HG03342 (cell line): Measurements from ENCODE around the gene FKBP7.
"Not testable (repeated sequence)": the region's sequence is repeated elsewhere in the genome, so short reads cannot be mapped to it uniquely, and the experiment has no call there.

ENCODE experiments used
- ATAC-seq: cut with Tn5 transposase; IDR thresholded peaks from one replicate; pipeline ENCODE4 v1.9.1; 2021; ENCODE audit warnings: mild to moderate bottlenecking, moderate library complexity; ENCODE audit not compliant: unreplicated experiment

Gene FKBP7

DNA sequence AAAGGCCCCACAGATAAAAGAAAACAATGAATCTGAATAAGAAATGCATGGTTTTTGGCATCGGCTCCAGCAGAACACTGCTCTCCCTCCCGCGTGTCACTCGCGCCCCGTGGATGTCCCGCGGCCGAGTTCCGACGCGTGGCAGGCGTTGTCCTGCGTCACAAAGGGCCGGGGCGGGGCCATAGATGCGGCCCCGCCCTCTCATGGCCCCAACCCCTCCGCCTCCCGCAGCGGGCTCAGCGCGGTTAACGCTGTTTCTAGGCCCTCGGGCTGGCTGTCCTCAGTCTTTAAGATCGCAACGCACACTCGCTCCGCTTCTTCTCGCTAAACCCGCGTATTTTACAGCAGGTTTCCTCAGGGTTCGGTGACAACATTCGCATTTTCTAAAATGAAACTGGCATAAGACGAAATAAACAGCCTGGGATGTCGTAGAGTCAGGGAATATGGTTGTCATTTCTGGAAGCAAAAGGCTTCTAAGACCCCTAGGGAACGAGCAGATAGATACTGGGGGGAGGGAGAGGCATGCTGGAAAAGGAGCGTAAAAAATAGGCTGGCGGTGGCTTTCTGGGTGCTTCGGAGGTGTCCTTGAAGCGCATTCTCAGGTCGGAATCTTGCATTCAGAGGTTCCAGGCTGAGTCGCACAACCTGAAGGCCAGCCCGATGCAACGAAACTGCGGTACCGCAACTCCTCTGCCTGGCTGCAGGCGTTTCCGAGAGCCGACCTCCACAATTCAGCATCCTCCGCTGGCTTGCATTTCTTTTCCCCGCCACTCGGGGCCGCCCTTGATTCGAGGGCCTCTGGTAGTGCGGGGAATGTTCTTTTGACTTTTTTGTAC lies at the start of gene FKBP7:
Gene FKBP7 (minus strand): TSS at position 162 of the 836 bp plus-strand sequence. CDS start 101 bp downstream, at position 61.
- ATAC-seq, result peak; percentile 50

- no peak for ATAC-seq
Measured at GRCh38 chr2:178527592-178527991, 49.2 kb upstream of the FKBP7 start.

DNA sequence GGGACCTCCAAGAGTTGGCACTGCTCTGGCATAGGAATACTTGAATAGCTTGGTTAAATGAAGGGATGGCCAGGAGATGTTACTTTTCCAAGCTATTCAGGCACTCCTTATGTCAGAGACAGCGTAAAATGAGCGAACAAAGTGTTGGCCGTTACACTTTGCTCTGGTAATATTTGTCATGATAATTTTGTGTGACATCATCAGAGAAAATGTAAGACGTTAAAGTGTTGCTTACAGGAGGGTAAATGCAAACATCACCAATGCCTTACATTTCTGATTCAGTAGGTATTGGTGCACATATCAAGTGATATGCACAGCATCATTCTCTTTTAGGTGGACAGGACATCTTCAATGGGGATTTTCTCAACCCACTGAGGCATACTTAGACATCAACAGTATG lies 47.9 kb upstream of the FKBP7 start:
- no peak for ATAC-seq

- not testable (repeated sequence) for ATAC-seq
Measured at GRCh38 chr2:178525460-178525859, 47.1 kb upstream of the FKBP7 start.

- ATAC-seq, result not testable (repeated sequence)
Measured at GRCh38 chr2:178525010-178525409, 46.6 kb upstream of the FKBP7 start.

- peak; percentile 2 for ATAC-seq
Measured at GRCh38 chr2:178523596-178524134, 45.3 kb upstream of the FKBP7 start.

GRCh38 chr2:178522950-178523595 lies 44.7 kb upstream of the FKBP7 start:
- peak; percentile 95 for ATAC-seq

DNA sequence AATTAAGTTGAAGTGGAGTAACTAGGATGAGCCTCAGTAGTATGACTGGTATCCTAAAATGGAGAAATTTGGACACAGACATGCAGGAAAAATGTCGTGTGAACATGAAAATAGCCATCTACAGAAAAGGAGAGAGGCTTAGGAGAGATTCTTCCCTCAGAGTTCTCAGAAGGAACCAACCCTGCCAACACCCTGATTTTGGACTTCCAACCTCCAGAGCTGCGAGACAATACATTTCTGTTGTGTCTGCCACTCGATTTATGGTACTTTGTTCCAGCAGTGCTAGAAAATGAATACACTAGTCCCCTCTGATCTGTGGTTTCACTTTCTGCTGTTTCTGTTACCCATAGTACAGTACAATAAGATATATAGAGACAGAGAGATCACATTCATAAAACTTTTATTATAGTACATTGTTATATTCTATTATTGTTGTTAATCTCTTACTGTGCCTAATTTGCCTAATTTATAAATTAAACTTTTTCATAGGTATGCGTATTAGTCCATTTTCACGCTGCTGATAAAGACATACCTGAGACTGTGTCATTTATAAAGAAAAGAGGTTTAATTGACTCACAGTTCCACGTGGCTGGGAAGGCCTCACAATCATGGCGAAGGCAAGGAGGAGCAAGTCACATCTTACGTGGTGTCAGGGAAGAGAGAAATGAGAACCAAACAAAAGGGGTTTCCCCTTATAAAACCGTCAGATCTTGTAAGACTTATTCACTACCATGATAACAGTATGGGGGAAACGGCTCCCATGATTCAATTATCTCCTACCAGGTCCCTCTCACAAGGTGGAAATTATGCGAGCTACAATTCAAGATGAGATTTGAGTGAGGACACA lies 43.1 kb upstream of the FKBP7 start:
- no peak for ATAC-seq

DNA sequence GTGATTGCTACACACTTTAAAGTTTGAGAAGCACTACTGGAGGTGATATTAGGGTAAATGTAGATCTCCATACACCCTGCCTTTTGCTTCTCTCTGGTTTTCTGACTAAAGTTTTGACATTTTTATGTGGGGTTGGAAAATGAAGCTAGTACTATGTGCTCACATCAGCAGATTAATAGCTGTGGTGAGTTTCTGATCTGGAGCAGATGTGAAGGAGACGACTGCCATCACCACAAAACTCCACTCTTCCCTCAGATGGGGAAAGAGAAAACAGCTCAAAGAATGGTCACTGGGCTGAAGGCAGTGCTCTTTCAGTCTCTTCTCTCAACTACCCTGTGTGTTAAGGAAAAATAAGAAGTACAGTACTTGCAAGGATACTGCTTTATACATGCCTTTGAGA lies 39.1 kb upstream of the FKBP7 start:
- no peak for ATAC-seq

DNA sequence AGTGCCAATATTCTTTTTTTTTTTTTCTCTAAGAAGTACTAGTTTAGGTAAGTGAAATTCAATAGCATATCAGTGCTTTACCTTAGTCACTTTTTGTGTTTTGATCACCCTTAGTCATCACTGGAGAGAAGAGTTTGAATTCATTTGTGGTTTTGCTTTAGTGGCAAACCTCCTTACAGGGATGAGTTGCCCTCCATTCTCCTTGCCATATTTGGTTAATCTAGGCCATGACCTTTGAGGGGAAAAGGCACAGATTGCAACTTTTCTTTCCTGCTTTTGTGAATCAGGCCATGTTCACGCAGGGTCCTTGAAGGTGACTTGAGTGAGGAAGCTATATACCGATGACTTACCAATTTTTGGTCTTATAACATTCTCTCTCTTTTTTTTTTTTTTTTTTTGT lies 36.3 kb upstream of the FKBP7 start:
- ATAC-seq, result no peak

- no peak for ATAC-seq
Measured at GRCh38 chr2:178513876-178514275, 35.5 kb upstream of the FKBP7 start.

- no peak for ATAC-seq
Measured at GRCh38 chr2:178512484-178512883, 34.1 kb upstream of the FKBP7 start.

DNA sequence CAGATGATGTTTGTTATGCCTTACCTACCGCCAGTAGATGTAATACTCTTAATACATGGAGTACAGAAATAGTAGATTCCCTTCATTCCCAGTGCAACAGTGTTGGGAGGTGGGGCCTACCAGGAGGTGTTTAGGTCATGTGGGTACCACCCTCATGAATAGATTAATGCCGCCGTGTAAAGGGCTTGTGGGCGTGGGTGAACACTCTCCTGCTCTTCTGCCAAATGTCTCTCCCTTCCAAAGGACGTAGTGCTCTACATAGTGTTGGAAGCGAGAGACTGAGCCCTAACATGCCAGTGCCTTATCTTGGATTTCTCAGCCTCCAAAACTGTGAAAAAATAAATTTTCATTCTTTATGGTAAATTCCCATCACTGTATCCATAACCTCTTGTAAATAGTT lies 32.0 kb upstream of the FKBP7 start:
- ATAC-seq, result no peak

- ATAC-seq, result no peak
Measured at GRCh38 chr2:178508646-178509045, 30.2 kb upstream of the FKBP7 start.

GRCh38 chr2:178506949-178507348 lies 28.5 kb upstream of the FKBP7 start:
- no peak for ATAC-seq

GRCh38 chr2:178506524-178506923 lies 28.1 kb upstream of the FKBP7 start:
- ATAC-seq, result no peak

- ATAC-seq, result no peak
Measured at GRCh38 chr2:178506101-178506500, 27.7 kb upstream of the FKBP7 start.

- no peak for ATAC-seq
Measured at GRCh38 chr2:178502751-178503150, 24.4 kb upstream of the FKBP7 start.

DNA sequence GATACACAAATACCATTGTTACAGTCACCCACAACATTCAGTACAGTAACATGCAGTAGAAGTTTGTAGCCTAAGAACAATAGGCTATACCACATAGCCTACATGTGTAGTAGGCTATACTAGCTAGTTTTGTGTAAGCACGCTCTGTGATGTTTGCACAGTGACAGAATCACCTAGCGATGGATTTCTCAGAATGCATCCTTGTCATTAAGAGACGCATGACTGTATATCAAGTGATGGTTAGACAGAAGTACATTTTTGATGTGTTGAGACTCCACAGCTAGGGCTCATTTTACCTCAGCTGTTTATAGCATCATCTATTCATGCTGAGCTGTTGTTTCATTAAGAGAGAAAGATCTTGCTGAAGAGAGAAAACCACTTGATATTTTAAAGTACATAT lies 21.2 kb upstream of the FKBP7 start:
- no peak for ATAC-seq

GRCh38 chr2:178498137-178498536 lies 19.7 kb upstream of the FKBP7 start:
- ATAC-seq, result peak; percentile 52

GRCh38 chr2:178496049-178496448 lies 17.6 kb upstream of the FKBP7 start:
- no peak for ATAC-seq
